AG10803 (cell line): ENCODE results near the gene LINGO1.

Experiments used
- DNase-seq: peaks from one replicate; pipeline ENCODE4 v3.0.0; 2010; ENCODE audit warnings: low read depth
- H3K4me3 ChIP-seq: 2 replicates; pipeline ENCODE4 v1.5.1; 2011; ENCODE audit warnings: mild to moderate bottlenecking, low read length, control low read depth
- TF ChIP-seq, protein P1 (sequence below): conservative IDR thresholded peaks from 2 replicates; pipeline ENCODE4 v1.5.1; 2011; ENCODE audit warnings: mild to moderate bottlenecking, low read length, control low read depth, inconsistent platforms

The LINGO1 gene

DNA sequence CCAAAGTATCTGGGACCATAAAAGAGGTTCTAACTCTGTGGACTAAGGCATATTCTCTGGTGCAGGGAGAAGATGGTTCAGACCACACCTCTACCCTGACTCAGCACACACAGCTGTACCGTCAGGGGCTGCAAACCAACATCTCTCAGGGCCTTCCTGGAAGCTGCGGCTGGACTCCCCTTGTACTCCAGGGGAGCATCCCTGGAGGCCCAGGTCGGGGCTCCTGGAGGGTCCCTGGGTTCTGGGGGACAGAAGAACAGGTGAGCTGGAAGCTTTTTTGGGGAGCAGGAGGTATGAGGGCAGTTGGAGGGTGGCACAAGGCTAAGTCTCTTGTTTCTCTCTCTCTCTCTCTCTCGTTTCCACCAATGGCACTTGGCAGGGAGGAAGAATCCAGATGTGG is 60.5 kb downstream of the LINGO1 start:
- no peak overlapping the region for H3K4me3 ChIP-seq
- DNase-seq, result no peak
- TF ChIP-seq, protein P1, sequence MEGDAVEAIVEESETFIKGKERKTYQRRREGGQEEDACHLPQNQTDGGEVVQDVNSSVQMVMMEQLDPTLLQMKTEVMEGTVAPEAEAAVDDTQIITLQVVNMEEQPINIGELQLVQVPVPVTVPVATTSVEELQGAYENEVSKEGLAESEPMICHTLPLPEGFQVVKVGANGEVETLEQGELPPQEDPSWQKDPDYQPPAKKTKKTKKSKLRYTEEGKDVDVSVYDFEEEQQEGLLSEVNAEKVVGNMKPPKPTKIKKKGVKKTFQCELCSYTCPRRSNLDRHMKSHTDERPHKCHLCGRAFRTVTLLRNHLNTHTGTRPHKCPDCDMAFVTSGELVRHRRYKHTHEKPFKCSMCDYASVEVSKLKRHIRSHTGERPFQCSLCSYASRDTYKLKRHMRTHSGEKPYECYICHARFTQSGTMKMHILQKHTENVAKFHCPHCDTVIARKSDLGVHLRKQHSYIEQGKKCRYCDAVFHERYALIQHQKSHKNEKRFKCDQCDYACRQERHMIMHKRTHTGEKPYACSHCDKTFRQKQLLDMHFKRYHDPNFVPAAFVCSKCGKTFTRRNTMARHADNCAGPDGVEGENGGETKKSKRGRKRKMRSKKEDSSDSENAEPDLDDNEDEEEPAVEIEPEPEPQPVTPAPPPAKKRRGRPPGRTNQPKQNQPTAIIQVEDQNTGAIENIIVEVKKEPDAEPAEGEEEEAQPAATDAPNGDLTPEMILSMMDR, result no peak

DNA sequence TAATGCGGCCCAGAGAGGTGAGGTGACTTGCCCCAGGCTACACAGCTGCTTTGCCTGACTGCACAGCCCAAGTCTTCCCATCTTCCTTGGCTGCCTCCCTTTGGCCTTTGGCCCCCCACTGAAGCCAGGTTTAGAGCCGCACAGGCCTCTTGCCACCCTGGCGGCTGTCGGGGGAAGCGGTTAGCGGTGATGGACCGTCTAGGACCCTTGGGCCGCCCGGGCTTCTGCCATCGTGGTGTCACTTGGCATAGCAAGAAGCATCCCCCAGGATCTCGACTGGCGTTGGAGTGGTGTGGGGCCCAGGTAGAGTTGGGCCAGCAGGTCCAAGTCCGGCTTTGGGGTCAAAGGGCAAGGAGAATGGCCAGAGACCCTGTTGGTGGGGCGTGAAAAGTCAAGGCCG is 61.0 kb downstream of the LINGO1 start:
- TF ChIP-seq, protein P1, result no peak

DNA sequence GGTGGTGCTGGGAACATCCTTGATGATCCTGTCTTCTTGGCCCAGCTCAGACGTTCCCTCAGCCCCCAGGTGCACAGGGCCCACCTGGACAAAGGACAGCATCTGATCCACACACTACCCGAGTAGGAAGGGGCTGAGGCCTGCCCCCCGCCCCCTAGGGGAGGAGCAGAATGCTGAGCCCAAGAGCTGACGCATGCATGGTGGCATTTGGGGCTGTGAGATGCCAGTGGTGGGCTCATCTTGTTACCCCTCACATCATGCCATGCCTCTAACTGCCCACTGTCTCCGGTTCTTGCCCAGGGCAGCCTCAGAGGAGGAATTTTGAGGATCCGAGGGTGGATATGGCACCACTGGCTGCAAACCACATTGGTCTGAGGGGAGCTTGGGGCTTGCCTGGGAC is 61.5 kb downstream of the LINGO1 start:
- H3K4me3 ChIP-seq, result no peak overlapping the region
- TF ChIP-seq, protein P1, result no peak
- DNase-seq, result no peak

More for the DNA sequence above, 61.0 kb downstream of the LINGO1 start:
- no peak overlapping the region for H3K4me3 ChIP-seq
- DNase-seq, result no peak

DNA sequence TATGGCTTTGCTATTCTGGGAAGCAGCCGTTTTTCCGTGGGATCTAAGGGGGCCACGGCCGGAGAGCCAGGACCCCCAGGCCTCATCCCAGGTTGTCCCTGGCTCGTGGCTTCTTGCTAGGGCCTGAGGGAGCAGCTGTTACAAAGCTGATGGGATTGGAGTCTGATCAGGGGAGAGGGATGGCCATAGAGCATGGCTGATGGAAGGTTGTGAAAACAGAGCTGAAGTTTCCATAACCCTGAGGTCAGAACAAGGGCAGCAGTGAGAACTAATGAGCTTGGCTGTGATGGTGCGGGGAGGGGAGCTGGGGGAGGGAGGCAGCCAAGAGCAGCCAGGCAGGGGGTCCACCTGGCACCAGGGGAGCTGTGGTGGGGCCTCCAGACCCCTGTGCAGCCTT is 63.0 kb downstream of the LINGO1 start:
- no peak for DNase-seq
- no peak overlapping the region for H3K4me3 ChIP-seq
- TF ChIP-seq, protein P1, result no peak

DNA sequence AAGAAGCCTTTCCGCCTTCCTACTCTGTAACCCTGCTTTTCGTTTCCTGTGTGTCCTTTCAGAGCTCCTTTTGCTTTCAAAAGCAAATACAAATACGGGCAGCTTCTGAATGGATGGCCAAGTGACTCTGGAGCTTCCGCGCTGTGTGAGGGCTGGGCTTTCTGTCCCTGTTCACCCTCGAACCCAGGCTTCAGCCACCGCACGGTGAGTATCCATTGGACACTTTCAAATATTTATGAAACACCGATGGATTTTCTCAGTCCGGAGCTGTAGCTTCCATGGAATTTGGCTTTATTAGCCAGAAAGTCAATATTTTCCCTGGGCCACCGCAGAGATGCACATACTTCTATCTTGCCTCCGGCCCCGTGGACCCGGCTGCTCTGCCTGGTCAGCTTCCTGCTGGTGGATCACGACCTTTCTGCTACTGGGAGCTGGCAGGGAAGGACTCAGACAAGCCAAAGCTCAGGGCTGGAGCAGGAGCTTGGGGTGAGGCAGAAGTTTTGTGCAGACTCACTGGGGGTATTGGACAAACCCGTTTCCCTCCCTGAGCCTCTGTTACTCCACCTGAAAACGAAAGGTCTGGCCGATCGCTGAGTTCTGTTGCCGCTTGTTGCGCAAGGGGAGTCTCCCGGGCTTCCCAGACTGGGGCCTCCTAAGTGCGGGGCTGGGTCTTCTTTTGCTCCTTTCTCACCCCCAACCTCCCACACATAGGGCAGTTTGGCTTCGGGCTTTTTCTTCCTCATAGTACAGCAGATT is 63.6 kb downstream of the LINGO1 start:
- TF ChIP-seq, protein P1, result no peak
- no peak for DNase-seq
- no peak overlapping the region for H3K4me3 ChIP-seq

DNA sequence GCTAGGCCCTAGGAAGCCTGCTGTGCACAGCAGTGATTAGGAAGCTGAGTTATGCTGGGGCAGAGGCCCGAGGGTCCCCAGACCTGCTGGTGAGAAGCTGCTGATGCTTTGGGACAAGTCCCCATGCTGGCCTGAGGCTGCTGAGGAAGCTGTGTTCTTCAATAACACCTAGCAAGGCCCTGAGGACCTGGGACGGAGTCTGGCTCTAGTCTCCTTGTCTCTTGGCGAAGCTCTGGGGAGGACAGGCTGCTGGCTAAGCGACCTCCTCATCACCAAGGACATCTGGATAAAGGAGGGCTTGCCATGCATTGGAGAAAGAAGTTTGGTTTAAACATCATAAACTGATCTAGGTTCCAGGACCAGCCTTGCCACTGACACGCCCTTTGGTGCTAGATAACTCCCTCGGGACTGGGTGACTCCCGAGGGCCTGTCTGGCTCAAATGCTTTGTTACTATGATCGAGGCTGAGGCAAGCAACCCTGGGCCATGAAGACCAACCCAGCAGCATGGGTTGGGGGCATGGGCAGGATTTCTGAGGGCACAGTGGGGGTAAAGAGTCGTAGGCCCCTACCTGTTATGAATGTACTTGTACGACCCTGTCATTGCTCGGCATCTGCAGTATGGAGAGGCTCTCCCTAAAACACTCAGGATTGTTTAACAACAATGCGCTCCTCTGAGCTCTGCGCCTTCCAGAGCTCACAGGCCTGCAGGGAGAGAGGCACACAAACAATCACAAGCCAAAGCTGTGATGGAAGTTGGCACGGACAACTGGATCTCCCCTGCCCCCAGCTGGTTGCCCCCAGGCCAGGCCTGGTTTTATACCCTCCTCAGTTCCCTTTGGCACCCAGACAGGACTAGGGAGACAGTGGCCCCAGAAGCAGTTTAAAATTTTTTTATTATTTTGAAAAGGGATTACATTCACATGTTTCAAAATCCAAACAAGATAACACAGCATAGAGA is 64.4 kb downstream of the LINGO1 start:
- no peak overlapping the region for H3K4me3 ChIP-seq
- TF ChIP-seq, protein P1, result no peak

More for the DNA sequence above, 64.4 kb downstream of the LINGO1 start:
- no peak for DNase-seq
